Left renal cortex interstitium (tissue), 4 donors: ENCODE measurements around the gene ITPR1. TPM values are rescaled to one million over a fixed set of nuclear protein-coding genes. Genes with fewer than 3 reads are reported as not detected.

ENCODE experiments used
- DNase-seq, 4 donors: peaks; one replicate each; pipeline ENCODE4 v3.0.0-alpha.2; 2013; ENCODE audit warnings: low read depth in 4 of 4, low spot score in 2 of 4, missing footprints in 1 of 4
- polyA plus RNA-seq, 4 donors: library from polyadenylated mRNA; unstranded; fragments of 120-200 nt; gene quantifications; one replicate each; pipeline ENCODE4 v1.2.1, GENCODE V29; 2013; ENCODE audit not compliant: insufficient read length in 4 of 4

Gene ITPR1
- polyA plus RNA-seq, 4 donors: 43.9 to 60.1 (median 53.5) TPM

GRCh38 chr3:4672725-4673275 is 179.7 kb downstream of the ITPR1 start:
- DNase-seq: no peak

- no peak for DNase-seq
Observed at GRCh38 chr3:4674216-4674615, 181.1 kb downstream of the ITPR1 start.

- no peak for DNase-seq
Observed at GRCh38 chr3:4675704-4676103, 182.6 kb downstream of the ITPR1 start.

GRCh38 chr3:4678320-4678719 is 185.2 kb downstream of the ITPR1 start:
- no peak for DNase-seq

- no peak for DNase-seq
Observed at GRCh38 chr3:4680227-4680691, 187.1 kb downstream of the ITPR1 start.

- DNase-seq: no peak
Observed at GRCh38 chr3:4680871-4681300, 187.7 kb downstream of the ITPR1 start.

- no peak for DNase-seq
Observed at GRCh38 chr3:4681301-4681700, 188.2 kb downstream of the ITPR1 start.

GRCh38 chr3:4684117-4684516 is 191.0 kb downstream of the ITPR1 start:
- no peak for DNase-seq

GRCh38 chr3:4684976-4685375 is 191.8 kb downstream of the ITPR1 start:
- DNase-seq: no peak

GRCh38 chr3:4685673-4686345 is 192.7 kb downstream of the ITPR1 start:
- no peak for DNase-seq

GRCh38 chr3:4686619-4687018 is 193.5 kb downstream of the ITPR1 start:
- no peak for DNase-seq

GRCh38 chr3:4687167-4687566 is 194.0 kb downstream of the ITPR1 start:
- no peak for DNase-seq

- no peak for DNase-seq
Observed at GRCh38 chr3:4687596-4687995, 194.4 kb downstream of the ITPR1 start.

GRCh38 chr3:4688411-4688810 is 195.3 kb downstream of the ITPR1 start:
- DNase-seq: no peak

GRCh38 chr3:4689021-4689420 is 195.9 kb downstream of the ITPR1 start:
- DNase-seq: no peak

GRCh38 chr3:4690277-4690676 is 197.1 kb downstream of the ITPR1 start:
- DNase-seq: no peak

GRCh38 chr3:4693620-4694019 is 200.5 kb downstream of the ITPR1 start:
- DNase-seq: no peak

- no peak for DNase-seq
Observed at GRCh38 chr3:4695846-4696245, 202.7 kb downstream of the ITPR1 start.

- no peak for DNase-seq
Observed at GRCh38 chr3:4696266-4696665, 203.1 kb downstream of the ITPR1 start.

- no peak for DNase-seq
Observed at GRCh38 chr3:4698125-4698821, 205.1 kb downstream of the ITPR1 start.

GRCh38 chr3:4703054-4703480 is 209.9 kb downstream of the ITPR1 start:
- DNase-seq: no peak

GRCh38 chr3:4704552-4704951 is 211.4 kb downstream of the ITPR1 start:
- DNase-seq: no peak
